ENCODE measurements around the gene DYNC1I1. TPM values are rescaled to one million over a fixed set of nuclear protein-coding genes. Genes with fewer than 3 reads are reported as not detected.
"Not testable (repeated sequence)": the region's sequence is repeated elsewhere in the genome, so short reads cannot be mapped to it uniquely, and the experiment has no call there.

The DYNC1I1 gene
- total RNA-seq, 1 donor from 2014 or later = 2.2 TPM

DNA sequence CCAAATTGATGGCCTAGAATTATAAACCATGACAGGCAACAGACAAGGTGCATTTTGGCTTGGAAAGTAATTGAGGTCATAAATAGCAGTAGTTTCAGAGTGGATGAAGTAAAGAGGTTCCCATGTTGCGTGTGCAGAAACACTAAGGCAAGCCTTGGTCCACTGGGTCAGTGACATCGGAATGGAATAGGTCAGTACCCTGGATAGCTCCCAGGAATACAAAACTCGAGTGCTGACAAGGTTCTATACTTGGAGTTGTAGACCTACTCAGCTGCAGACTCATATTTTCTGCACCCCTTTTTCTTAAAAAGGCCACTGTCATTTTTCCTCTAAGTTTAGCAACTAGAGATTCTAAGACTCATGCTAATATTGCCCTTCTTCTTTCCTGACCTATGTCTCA is 132.8 kb downstream of the DYNC1I1 start:
- DNase-seq (ENCODE audit: extremely low read depth, low read depth, low spot score) = no peak

DNA sequence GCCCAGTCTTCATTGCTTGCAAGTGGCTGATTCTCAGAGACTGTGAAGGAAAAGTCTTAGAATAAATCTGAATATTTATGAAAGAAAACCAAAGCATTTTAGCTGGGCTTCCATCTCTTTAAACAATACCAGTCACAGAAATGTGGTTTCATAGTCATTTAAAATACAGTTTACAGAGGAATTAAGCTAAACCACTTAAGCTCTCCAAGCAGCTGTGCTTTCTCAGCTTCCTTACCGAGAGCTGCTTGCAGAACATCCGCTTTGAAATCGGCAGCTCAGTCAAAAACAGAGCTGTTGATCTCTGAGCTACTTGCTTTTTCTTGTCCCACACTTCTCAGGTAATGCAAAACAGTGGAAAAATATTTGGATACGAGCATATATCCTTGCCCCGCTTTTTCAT is 134.5 kb downstream of the DYNC1I1 start:
- no peak for DNase-seq (ENCODE audit: extremely low read depth, low read depth, low spot score)

DNA sequence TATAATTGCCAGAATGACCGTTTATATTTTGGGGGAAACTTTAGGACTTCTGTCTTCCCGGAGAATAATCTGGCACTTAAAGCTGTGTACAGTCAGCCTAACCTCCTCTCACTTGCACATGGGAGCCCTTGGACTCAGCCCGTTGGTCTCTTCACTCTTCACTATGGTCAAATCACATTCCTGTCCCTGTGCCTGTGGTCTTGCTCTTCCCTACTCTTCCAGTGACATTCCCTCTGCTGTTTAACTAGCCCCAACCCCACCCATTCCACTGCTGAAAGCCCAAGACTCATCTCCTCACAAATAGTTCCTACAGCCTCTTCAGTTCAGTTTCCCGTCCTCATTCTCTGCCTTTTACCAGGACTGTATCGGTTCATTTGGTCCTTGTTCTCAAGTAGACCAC is 135.0 kb downstream of the DYNC1I1 start:
- no peak for DNase-seq (ENCODE audit: extremely low read depth, low read depth, low spot score)

- no peak for DNase-seq (ENCODE audit: extremely low read depth, low read depth, low spot score)
These were observed 136.1 kb downstream of the DYNC1I1 start for GRCh38 chr7:95908499-95908898.

DNA sequence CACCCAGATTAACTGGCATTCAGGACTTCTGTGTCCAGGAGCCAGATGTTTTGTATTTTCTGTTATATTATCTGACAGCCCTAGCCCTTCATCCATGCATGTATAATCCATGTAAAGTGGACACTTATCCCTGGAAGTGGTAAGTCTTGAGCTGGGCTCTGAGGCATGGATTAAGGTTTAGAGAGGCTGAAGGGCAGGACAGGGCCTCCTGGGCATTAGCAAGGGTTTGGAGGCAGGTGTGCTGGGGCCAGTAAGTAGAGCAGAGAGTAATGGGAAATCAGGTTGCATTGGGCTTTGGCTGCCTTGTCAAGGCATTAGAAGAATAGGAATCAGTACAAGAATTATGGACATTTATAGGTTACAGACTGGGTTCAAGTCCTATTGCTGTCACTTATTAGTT is 138.0 kb downstream of the DYNC1I1 start:
- no peak for DNase-seq (ENCODE audit: extremely low read depth, low read depth, low spot score)

DNA sequence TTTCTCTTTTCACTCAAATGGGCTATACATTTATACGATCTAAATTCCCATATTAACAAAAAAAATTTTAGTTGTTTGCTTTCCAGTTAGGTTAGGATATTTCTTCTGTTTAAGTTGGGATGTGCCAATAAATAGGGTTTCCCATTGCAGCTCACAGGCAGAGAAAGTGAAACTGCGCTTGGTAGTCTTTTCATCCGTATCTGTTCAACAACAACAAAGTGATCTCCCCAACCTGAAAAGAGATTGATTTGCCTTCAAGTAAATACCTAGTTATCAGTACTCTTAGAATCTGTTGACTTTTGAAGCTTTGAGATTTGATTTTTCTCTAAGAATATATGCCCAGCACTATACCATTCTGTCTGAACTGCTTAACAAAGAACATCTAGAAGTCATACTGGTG is 143.4 kb downstream of the DYNC1I1 start:
- DNase-seq (ENCODE audit: extremely low read depth, low read depth, low spot score) = no peak

- peak; percentile 58 for DNase-seq (ENCODE audit: extremely low read depth, low read depth, low spot score)
These were observed 144.4 kb downstream of the DYNC1I1 start for GRCh38 chr7:95916573-95917297.

DNA sequence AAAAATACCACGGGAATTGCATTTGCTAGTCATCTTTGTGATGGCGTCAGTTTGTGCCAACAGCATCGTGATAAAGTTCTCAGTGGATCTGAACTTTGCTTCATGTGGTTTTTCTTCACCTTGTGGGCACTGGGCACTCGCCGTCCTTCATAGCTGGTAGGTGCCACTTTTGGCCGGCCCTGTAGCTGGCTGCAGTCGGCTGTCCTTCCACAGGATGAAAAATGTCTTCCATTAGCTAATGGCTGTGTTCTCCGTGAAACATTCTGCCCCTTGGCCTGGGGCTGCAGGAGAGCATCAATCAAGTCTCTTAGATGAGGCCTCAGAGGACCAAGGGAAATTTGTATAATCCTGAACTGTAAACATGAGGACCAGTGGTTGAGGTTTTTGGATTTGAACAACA is 145.3 kb downstream of the DYNC1I1 start:
- DNase-seq (ENCODE audit: extremely low read depth, low read depth, low spot score) = no peak

- DNase-seq (ENCODE audit: extremely low read depth, low read depth, low spot score) = no peak
These were observed 147.2 kb downstream of the DYNC1I1 start for GRCh38 chr7:95919556-95919955.

GRCh38 chr7:95921543-95921942 is 149.2 kb downstream of the DYNC1I1 start:
- no peak for DNase-seq (ENCODE audit: extremely low read depth, low read depth, low spot score)

DNA sequence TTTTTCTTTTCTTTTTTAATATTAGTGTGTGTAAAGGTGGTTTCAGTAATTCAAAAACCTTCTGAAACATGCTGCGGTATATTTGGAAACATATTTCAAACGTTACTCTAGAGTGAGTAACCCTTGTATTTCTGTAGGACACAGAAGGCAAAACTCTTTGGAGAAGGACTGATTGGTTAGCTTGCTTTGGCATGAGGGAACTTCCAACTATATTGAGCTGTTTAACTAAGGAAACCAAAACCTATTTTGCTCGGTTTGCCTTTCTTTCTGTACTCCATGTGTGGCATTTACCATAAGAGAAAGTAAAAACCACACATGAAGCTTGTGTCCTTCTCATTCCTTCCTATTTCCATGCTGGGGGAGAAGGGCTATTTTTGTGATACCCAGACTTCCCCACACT is 149.8 kb downstream of the DYNC1I1 start:
- no peak for DNase-seq (ENCODE audit: extremely low read depth, low read depth, low spot score)

- DNase-seq (ENCODE audit: extremely low read depth, low read depth, low spot score) = no peak
These were observed 152.9 kb downstream of the DYNC1I1 start for GRCh38 chr7:95925236-95925635.

GRCh38 chr7:95925971-95926370 is 153.6 kb downstream of the DYNC1I1 start:
- no peak for DNase-seq (ENCODE audit: extremely low read depth, low read depth, low spot score)

GRCh38 chr7:95927756-95928155 is 155.4 kb downstream of the DYNC1I1 start:
- no peak for DNase-seq (ENCODE audit: extremely low read depth, low read depth, low spot score)

DNA sequence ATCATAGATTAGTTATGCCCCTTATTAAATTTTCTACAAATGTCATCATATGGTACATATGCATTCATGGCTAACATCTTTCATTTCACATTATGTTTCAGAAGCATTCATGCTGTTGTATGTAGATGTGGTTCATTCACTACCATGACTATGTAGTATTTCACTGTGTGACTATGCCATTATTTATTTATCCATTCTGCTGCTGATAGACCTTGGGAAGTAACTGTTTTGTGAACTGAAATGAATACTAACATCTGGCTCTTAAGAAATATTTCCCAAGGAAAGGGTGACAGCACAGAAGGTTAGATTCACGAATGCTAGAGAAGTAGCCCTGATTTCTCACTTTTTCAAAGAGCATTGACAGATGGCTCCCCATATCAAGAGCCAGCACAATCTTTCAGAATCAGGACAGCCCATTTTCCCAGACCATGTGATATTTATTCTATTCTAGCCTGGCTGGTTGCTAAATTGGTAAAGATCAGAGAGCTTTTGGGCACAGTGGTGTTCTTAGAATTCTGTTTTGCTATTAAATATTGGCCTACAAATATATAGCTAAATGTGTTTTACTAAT is 157.4 kb downstream of the DYNC1I1 start:
- DNase-seq (ENCODE audit: extremely low read depth, low read depth, low spot score) = no peak

GRCh38 chr7:95931460-95932232 is 159.3 kb downstream of the DYNC1I1 start:
- no peak for DNase-seq (ENCODE audit: extremely low read depth, low read depth, low spot score)

DNA sequence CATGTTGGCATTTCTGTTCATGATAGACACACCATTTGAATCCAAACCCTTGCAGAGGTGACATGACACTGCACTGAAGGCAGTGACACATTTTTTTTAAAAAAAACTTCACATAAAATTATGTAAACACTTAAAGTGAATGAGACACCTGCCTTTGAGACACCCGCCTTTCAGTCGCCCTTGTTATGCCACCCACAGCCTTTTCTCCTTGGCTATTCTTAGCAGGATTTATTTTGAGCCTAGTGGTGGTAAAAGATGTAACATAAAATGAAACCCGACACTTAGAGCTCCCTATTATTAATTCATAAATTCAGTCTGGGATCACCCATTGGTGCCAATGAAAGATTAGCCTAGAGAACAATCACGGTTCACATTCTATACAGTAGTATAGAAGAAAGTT is 161.3 kb downstream of the DYNC1I1 start:
- no peak for DNase-seq (ENCODE audit: extremely low read depth, low read depth, low spot score)

DNA sequence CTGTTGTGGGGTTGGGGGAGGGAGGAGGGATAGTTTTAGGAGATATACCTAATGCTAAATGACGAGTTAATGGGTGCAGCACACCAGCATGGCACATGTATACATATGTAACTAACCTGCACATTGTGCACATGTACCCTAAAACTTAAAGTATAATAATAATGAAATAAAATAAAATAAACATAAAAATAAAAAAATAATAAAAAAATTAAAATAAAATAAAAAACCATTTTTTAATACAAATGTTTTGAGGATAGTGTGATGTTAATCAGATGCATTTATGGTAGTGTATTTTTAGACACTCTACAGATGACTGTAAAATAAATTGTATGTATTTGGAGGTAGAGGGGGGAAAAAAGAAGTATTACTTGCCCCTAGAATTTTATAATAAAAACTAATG is 172.5 kb downstream of the DYNC1I1 start:
- not testable (repeated sequence) for DNase-seq (ENCODE audit: extremely low read depth, low read depth, low spot score)

GRCh38 chr7:95950698-95951097 is 178.3 kb downstream of the DYNC1I1 start:
- DNase-seq (ENCODE audit: extremely low read depth, low read depth, low spot score) = no peak

GRCh38 chr7:95951531-95951930 is 179.2 kb downstream of the DYNC1I1 start:
- no peak for DNase-seq (ENCODE audit: extremely low read depth, low read depth, low spot score)

GRCh38 chr7:95951997-95952795 is 179.8 kb downstream of the DYNC1I1 start:
- DNase-seq (ENCODE audit: extremely low read depth, low read depth, low spot score) = no peak
